Kidney epithelial cell (primary cell): ENCODE results near the gene ILK. TPM values are rescaled to one million over a fixed set of nuclear protein-coding genes. Genes with fewer than 3 reads are reported as not detected.
A peak's percentile ranks its signal among the peaks of the same experiment; 100 is the strongest.

ENCODE experiments used
- DNase-seq: peaks from one replicate; pipeline ENCODE4 v3.0.0-alpha.2; 2010; ENCODE audit warnings: low read depth
- H3K27me3 ChIP-seq: 2 replicates; pipeline ENCODE4 v1.6.0; 2011; ENCODE audit warnings: low read length; ENCODE audit not compliant: control insufficient read depth, insufficient read depth
- H3K36me3 ChIP-seq: 2 replicates; pipeline ENCODE4 v1.5.1; 2011; ENCODE audit warnings: low read length; ENCODE audit not compliant: control insufficient read depth, insufficient read depth
- H3K4me3 ChIP-seq: 2 replicates; pipeline ENCODE4 v1.5.1; 2011; ENCODE audit warnings: low read depth, mild to moderate bottlenecking, control low read depth, low read length
- total RNA-seq: library from RNA; depleted of rRNA; stranded (reverse); fragments of >200 nt; gene quantifications from 2 replicates; pipeline ENCODE4 v1.2.3, GENCODE V29; 2015
- TF ChIP-seq, protein P1 (sequence below): IDR thresholded peaks from 2 replicates; pipeline ENCODE4 v1.5.1; 2011; ENCODE audit warnings: mild to moderate bottlenecking, moderate library complexity, low read length, control low read depth, inconsistent platforms; ENCODE audit not compliant: insufficient read depth, poor library complexity, severe bottlenecking

Gene ILK
- total RNA-seq, 1 donor from 2014 or later = 154 TPM

DNA sequence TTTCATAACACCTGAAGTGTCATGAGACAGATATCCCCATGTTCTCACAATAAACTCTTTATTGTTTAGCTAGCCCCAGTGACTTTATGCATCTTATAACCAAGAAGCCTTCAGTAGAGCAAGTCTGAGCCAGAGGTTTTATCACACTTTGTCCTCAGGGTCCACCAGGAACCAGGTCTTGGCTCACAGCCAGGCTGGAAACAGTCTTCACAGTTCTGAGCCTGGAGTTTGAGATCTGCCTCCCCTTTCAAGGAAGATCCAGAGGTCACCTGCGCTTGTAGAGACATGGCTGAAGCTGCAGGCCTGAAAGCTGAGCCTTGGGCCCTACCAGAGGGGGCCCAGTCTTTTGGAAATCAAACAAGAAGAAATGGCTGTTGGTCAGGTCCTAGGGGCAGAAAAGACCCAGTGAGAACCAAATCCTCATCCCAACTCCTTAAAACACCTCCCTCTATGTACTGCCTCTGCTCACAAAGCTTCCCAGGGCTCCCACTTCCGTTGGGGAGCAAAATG lies 3.6 kb upstream of the ILK start:
- DNase-seq = no peak
- peaks cover 3% of the 10 kb centered on the region for H3K36me3 ChIP-seq
- H3K27me3 ChIP-seq = no peaks in the 10 kb centered on the region
- TF ChIP-seq, protein P1, sequence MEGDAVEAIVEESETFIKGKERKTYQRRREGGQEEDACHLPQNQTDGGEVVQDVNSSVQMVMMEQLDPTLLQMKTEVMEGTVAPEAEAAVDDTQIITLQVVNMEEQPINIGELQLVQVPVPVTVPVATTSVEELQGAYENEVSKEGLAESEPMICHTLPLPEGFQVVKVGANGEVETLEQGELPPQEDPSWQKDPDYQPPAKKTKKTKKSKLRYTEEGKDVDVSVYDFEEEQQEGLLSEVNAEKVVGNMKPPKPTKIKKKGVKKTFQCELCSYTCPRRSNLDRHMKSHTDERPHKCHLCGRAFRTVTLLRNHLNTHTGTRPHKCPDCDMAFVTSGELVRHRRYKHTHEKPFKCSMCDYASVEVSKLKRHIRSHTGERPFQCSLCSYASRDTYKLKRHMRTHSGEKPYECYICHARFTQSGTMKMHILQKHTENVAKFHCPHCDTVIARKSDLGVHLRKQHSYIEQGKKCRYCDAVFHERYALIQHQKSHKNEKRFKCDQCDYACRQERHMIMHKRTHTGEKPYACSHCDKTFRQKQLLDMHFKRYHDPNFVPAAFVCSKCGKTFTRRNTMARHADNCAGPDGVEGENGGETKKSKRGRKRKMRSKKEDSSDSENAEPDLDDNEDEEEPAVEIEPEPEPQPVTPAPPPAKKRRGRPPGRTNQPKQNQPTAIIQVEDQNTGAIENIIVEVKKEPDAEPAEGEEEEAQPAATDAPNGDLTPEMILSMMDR = no peak
- H3K4me3 ChIP-seq = no peak overlapping the region

DNA sequence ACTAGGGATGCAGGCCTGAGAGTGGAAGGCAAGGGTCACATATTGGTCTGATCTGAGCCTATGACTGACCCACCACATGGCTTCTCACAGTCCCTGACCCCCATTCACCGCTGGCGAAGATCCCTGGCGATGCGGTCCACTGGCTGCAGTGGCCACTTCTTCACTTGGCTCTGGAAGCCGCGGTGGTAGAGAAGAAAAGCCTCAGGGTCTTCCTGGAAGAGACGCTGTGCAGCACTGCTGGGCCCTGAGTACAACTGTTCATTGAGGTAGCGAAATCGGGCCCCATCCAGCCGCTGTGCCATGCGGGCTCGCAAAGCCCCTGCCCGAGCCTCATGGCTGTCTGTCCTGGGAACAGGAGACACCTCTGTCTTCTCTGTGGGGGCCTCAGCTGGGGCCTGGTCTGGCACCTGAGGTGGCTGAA lies 2.5 kb upstream of the ILK start:
- no peak for DNase-seq
- TF ChIP-seq, protein P1 = no peak
- Histone ChIP-seq H3K36me3 (peaks cover 3% of the 10 kb centered on the region), H3K4me3 (no peak overlapping the region), H3K27me3 (no peaks in the 10 kb centered on the region)

DNA sequence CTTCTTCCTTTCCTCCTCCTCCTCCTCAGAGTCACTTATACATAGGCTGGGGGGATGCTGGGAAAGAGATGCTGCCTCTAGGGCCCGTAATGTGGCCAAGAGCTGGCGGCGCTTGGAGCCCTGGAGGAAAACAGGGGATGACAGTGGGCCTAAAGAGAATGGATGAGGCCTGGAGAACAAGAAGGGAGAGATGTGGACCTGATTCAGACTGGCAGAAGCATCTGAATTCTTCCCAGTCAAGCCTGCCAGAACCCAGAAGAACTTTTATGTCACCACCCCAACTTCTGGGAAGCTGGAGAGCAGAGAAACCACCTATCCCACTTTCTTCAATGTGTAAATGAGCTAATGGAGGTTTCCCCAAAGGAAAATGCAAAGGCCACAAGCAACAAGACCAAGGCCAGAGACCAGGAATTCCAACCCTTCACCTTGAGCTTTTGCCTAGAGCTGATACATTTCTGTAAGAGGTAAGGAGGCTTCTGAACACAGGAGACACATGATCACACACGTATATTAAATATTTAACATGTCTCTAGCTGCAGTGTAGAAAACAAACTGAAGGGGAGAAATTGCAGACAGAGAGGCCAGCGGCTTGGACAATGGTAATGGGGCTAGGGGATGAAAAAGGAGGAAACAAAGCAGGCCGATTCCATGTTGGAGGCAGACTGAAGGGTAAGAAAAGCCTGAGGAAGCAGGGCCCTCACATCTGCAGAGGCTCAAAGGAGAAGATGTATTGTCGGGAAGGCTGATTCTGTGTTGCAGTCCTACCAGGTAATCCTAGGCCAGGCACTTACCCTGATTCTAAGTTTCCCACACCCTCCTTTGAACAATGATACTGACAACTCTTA lies 1.3 kb upstream of the ILK start:
- no peak for DNase-seq
- H3K36me3 ChIP-seq = peaks cover 3% of the 10 kb centered on the region
- peak overlapping the region; percentile 73 for H3K4me3 ChIP-seq
- TF ChIP-seq, protein P1 = no peak
- H3K27me3 ChIP-seq = no peaks in the 10 kb centered on the region

DNA sequence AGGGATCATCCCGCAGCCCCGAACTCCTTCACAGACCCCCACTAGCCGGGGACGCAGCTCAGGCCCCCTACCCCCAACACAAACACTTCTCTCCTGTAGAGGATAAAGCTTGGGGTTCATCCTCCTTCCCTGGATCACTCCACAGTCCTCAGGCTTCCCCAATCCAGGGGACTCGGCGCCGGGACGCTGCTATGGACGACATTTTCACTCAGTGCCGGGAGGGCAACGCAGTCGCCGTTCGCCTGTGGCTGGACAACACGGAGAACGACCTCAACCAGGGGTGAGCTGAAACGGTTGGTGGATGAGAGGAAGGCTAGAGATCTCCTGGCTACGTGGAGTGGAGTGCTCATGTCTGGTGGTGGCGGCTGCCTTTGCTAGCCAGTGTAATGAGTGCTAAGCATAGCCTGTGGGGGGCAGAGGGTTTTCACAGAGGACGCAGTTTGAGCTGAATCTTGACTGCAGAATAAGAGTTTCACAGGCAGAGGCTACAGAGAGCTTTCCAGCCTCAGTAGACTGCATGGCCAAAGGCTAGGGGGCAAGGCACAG lies 580 bp downstream of the ILK start:
- H3K27me3 ChIP-seq = no peaks in the 10 kb centered on the region
- peak overlapping the region; percentile 73 for H3K4me3 ChIP-seq
- peaks cover 5% of the 10 kb centered on the region for H3K36me3 ChIP-seq
- TF ChIP-seq, protein P1 = peak; percentile 13
- DNase-seq = no peak

DNA sequence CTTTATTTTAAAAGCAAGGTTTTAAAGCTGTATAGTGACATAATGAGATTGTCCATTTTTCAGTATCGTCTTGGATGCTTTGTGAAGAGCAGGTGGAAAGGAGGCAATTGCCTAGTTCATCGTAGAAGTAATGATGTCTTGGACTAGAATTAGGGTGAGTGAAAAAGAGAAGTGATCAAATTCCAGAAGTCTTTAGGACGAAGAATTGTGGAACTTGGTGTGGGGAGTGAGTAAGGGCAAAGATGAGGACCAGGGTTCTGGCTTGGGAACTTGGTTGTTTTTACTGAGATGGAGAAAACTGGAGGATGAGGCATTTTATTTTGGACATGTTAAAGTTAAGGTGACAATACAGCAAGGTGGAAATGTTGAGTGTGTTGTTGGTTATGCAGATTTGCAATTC lies 1.2 kb downstream of the ILK start:
- TF ChIP-seq, protein P1 = no peak
- Histone ChIP-seq H3K27me3 (no peaks in the 10 kb centered on the region), H3K36me3 (peaks cover 5% of the 10 kb centered on the region), H3K4me3 (peak overlapping the region; percentile 73)
- DNase-seq = no peak
